ENCODE measurements around the gene UTF1. TPM values are rescaled to one million over a fixed set of nuclear protein-coding genes. Genes with fewer than 3 reads are reported as not detected.

The UTF1 gene
- total and polyA plus RNA-seq, 2 donors from 2014 or later: not detected

- intact Hi-C loops (cut with DNase I): no loop called here
- Histone ChIP-seq H3K27ac (ENCODE audit: low read depth in 2 of 2, low read length in 2 of 2) (no peak overlapping the region), H3K36me3 (ENCODE audit: control insufficient read depth in 2 of 3, insufficient read depth in 3 of 3, low read length in 3 of 3) (no peaks in the 10 kb centered on the region), H3K9ac (ENCODE audit: low read length in 3 of 3) (no peak overlapping the region), H3K27me3 (ENCODE audit: control insufficient read depth, insufficient read depth, low read length) (no peaks in the 10 kb centered on the region), H3K4me1 (ENCODE audit: control insufficient read depth in 2 of 3, insufficient read depth in 2 of 3, low read depth in 1 of 3, low read length in 3 of 3) (peaks cover 0 to 1% (median 0%) of the 10 kb centered on the region in 3 donors), H3K9me3 (ENCODE audit: control insufficient read depth in 2 of 3, insufficient read depth in 1 of 3, low read length in 3 of 3) (no peaks in the 10 kb centered on the region), H3K4me3 (ENCODE audit: low read length in 3 of 3) (no peak overlapping the region)
- FAIRE-seq: no peak
- TF ChIP-seq, protein P1, sequence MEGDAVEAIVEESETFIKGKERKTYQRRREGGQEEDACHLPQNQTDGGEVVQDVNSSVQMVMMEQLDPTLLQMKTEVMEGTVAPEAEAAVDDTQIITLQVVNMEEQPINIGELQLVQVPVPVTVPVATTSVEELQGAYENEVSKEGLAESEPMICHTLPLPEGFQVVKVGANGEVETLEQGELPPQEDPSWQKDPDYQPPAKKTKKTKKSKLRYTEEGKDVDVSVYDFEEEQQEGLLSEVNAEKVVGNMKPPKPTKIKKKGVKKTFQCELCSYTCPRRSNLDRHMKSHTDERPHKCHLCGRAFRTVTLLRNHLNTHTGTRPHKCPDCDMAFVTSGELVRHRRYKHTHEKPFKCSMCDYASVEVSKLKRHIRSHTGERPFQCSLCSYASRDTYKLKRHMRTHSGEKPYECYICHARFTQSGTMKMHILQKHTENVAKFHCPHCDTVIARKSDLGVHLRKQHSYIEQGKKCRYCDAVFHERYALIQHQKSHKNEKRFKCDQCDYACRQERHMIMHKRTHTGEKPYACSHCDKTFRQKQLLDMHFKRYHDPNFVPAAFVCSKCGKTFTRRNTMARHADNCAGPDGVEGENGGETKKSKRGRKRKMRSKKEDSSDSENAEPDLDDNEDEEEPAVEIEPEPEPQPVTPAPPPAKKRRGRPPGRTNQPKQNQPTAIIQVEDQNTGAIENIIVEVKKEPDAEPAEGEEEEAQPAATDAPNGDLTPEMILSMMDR (IDR thresholded peaks at IDR 0.05; ENCODE audit: borderline replicate concordance, extremely low read depth, insufficient read depth): no peak
- DNase-seq: no peak
Observed at GRCh38 chr10:133252223-133252552, 22.2 kb downstream of the UTF1 start.

DNA sequence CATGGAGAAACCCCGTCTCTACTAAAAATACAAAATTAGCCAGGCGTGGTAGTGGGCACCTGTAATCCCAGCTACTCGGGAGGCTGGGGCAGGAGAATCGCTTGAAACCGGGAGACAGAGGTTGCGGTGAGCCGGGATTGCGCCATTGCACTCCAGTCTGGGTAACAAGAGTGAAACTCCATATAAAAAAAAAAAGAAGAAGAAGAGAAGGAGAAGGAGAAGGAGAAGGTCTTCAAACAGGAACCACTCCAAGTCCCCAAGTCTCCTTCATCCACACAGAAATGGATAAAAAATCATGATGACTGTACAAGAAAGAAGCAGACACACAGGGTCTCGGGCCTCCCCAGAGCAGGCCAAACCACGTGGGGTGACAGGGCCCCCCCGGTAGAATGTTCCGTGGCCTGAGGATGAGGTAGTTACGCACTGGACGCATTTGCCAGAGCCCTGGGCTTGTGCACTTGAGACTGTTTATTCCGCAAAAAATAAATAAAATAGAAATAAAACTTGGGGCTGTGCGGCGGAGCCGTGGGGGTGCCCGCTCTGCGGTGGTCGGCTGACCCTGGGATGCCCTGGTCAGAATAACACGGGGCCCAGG, 23.4 kb downstream of the UTF1 start:
- intact Hi-C loops (cut with DNase I): no loop called here
- DNase-seq (no peak), FAIRE-seq (no peak)
- Histone ChIP-seq H3K4me3 (ENCODE audit: low read length in 3 of 3) (no peak overlapping the region), H3K4me1 (ENCODE audit: control insufficient read depth in 2 of 3, insufficient read depth in 2 of 3, low read depth in 1 of 3, low read length in 3 of 3) (peaks cover 0 to 7% (median 0%) of the 10 kb centered on the region in 3 donors), H3K27me3 (ENCODE audit: control insufficient read depth, insufficient read depth, low read length) (no peaks in the 10 kb centered on the region), H3K9ac (ENCODE audit: low read length in 3 of 3) (no peak overlapping the region), H3K27ac (ENCODE audit: low read depth in 2 of 2, low read length in 2 of 2) (no peak overlapping the region), H3K9me3 (ENCODE audit: control insufficient read depth in 2 of 3, insufficient read depth in 1 of 3, low read length in 3 of 3) (no peaks in the 10 kb centered on the region), H3K36me3 (ENCODE audit: control insufficient read depth in 2 of 3, insufficient read depth in 3 of 3, low read length in 3 of 3) (no peaks in the 10 kb centered on the region)
- TF ChIP-seq, protein P1 (IDR thresholded peaks at IDR 0.05; ENCODE audit: borderline replicate concordance, extremely low read depth, insufficient read depth): no peak

- no peak for FAIRE-seq
- no peak for DNase-seq
- Histone ChIP-seq H3K36me3 (ENCODE audit: control insufficient read depth in 2 of 3, insufficient read depth in 3 of 3, low read length in 3 of 3) (no peaks in the 10 kb centered on the region), H3K9ac (ENCODE audit: low read length in 3 of 3) (no peak overlapping the region), H3K27ac (ENCODE audit: low read depth in 2 of 2, low read length in 2 of 2) (no peak overlapping the region), H3K4me1 (ENCODE audit: control insufficient read depth in 2 of 3, insufficient read depth in 2 of 3, low read depth in 1 of 3, low read length in 3 of 3) (peaks cover 0 to 7% (median 0%) of the 10 kb centered on the region in 3 donors), H3K9me3 (ENCODE audit: control insufficient read depth in 2 of 3, insufficient read depth in 1 of 3, low read length in 3 of 3) (no peaks in the 10 kb centered on the region), H3K27me3 (ENCODE audit: control insufficient read depth, insufficient read depth, low read length) (no peaks in the 10 kb centered on the region), H3K4me3 (ENCODE audit: low read length in 3 of 3) (no peak overlapping the region)
- TF ChIP-seq, protein P1 (IDR thresholded peaks at IDR 0.05; ENCODE audit: borderline replicate concordance, extremely low read depth, insufficient read depth): no peak
- intact Hi-C loops (cut with DNase I): no loop called here
Observed at GRCh38 chr10:133254421-133255120, 24.6 kb downstream of the UTF1 start.

All from kidney (tissue), 14 donors.